ENCODE data around the gene POLH. TPM values are rescaled to one million over a fixed set of nuclear protein-coding genes. Genes with fewer than 3 reads are reported as not detected.

POLH gene
- total RNA-seq, 1 donor from 2014 or later = 12.9 TPM

GRCh38 chr6:43606019-43606418 is 30.0 kb downstream of the POLH start:
- no peak for DNase-seq (ENCODE audit: low spot score)

- DNase-seq (ENCODE audit: low spot score) = peak; percentile 76
Measured at GRCh38 chr6:43608310-43608763, 32.4 kb downstream of the POLH start.

GRCh38 chr6:43608807-43609206 is 32.8 kb downstream of the POLH start:
- DNase-seq (ENCODE audit: low spot score) = no peak

GRCh38 chr6:43609402-43609801 is 33.4 kb downstream of the POLH start:
- no peak for DNase-seq (ENCODE audit: low spot score)

GRCh38 chr6:43610431-43610830 is 34.4 kb downstream of the POLH start:
- no peak for DNase-seq (ENCODE audit: low spot score)

- no peak for DNase-seq (ENCODE audit: low spot score)
Measured at GRCh38 chr6:43613721-43614395, 37.9 kb downstream of the POLH start.

- no peak for DNase-seq (ENCODE audit: low spot score)
Measured at GRCh38 chr6:43614396-43614730, 38.4 kb downstream of the POLH start.

GRCh38 chr6:43616725-43617472 is 40.9 kb downstream of the POLH start:
- no peak for DNase-seq (ENCODE audit: low spot score)

- DNase-seq (ENCODE audit: low spot score) = no peak
Measured at GRCh38 chr6:43621078-43621835, 45.3 kb downstream of the POLH start.

- no peak for DNase-seq (ENCODE audit: low spot score)
Measured at GRCh38 chr6:43621836-43622180, 45.8 kb downstream of the POLH start.

- no peak for DNase-seq (ENCODE audit: low spot score)
Measured at GRCh38 chr6:43622541-43622940, 46.6 kb downstream of the POLH start.

- no peak for DNase-seq (ENCODE audit: low spot score)
Measured at GRCh38 chr6:43623880-43624785, 48.1 kb downstream of the POLH start.

GRCh38 chr6:43624786-43625288 is 48.9 kb downstream of the POLH start:
- DNase-seq (ENCODE audit: low spot score) = no peak

GRCh38 chr6:43625393-43625992 is 49.5 kb downstream of the POLH start:
- DNase-seq (ENCODE audit: low spot score) = no peak

- DNase-seq (ENCODE audit: low spot score) = peak; percentile 88
Measured at GRCh38 chr6:43627008-43627825, 51.2 kb downstream of the POLH start.

GRCh38 chr6:43628393-43629103 is 52.6 kb downstream of the POLH start:
- DNase-seq (ENCODE audit: low spot score) = peak; percentile 37

GRCh38 chr6:43629104-43629504 is 53.1 kb downstream of the POLH start, which contains the start of gene GTPBP2:
TSS of gene GTPBP2 (minus strand) at chr6:43629264. CDS start at chr6:43629162, 102 bp downstream.
- DNase-seq (ENCODE audit: low spot score) = peak; percentile 99

GRCh38 chr6:43629505-43630300 is 53.7 kb downstream of the POLH start:
- peak; percentile 94 for DNase-seq (ENCODE audit: low spot score)
